GM19351 (cell line): ENCODE measurements around the gene SLF1.
"Not testable (repeated sequence)": the region's sequence is repeated elsewhere in the genome, so short reads cannot be mapped to it uniquely, and the experiment has no call there.

Experiments used
- ATAC-seq: cut with Tn5 transposase; IDR thresholded peaks from one replicate; pipeline ENCODE4 v1.9.1; 2021; ENCODE audit warnings: mild to moderate bottlenecking, moderate library complexity; ENCODE audit not compliant: unreplicated experiment

SLF1 gene

GRCh38 chr5:94618493-94619328 is at the start of gene SLF1, which contains the start of gene KIAA0825:
Gene SLF1 (plus strand): TSS chr5:94618669. CDS start chr5:94628811, 10,142 bp downstream.
Gene KIAA0825 (minus strand): TSS chr5:94618604. CDS start chr5:94537126, 81,478 bp downstream.
- ATAC-seq = peak; percentile 95

- ATAC-seq = no peak
These were observed 47.1 kb upstream of the SLF1 start for GRCh38 chr5:94571415-94571814.

GRCh38 chr5:94573349-94573748 is 45.1 kb upstream of the SLF1 start:
- not testable (repeated sequence) for ATAC-seq

GRCh38 chr5:94575196-94575595 is 43.3 kb upstream of the SLF1 start:
- ATAC-seq = no peak

GRCh38 chr5:94577466-94578245 is 40.8 kb upstream of the SLF1 start:
- peak; percentile 85 for ATAC-seq

- ATAC-seq = no peak
These were observed 23.1 kb upstream of the SLF1 start for GRCh38 chr5:94595281-94595840.

- ATAC-seq = no peak
These were observed 4.9 kb upstream of the SLF1 start for GRCh38 chr5:94613583-94613982.

GRCh38 chr5:94614156-94614805 is 4.2 kb upstream of the SLF1 start:
- no peak for ATAC-seq

- no peak for ATAC-seq
These were observed 2.6 kb upstream of the SLF1 start for GRCh38 chr5:94615862-94616261.

- ATAC-seq = peak; percentile 26
These were observed 408 bp upstream of the SLF1 start for GRCh38 chr5:94618029-94618492.

GRCh38 chr5:94620256-94620655 is 1.8 kb downstream of the SLF1 start:
- ATAC-seq = no peak

GRCh38 chr5:94621763-94622162 is 3.3 kb downstream of the SLF1 start:
- no peak for ATAC-seq

GRCh38 chr5:94623011-94623410 is 4.5 kb downstream of the SLF1 start:
- ATAC-seq = no peak

- no peak for ATAC-seq
These were observed 5.4 kb downstream of the SLF1 start for GRCh38 chr5:94623877-94624276.

GRCh38 chr5:94627191-94627590 is 8.7 kb downstream of the SLF1 start:
- ATAC-seq = no peak

GRCh38 chr5:94632024-94632423 is 13.6 kb downstream of the SLF1 start:
- peak; percentile 99 for ATAC-seq

- no peak for ATAC-seq
These were observed 21.7 kb downstream of the SLF1 start for GRCh38 chr5:94640176-94640575.

- ATAC-seq = no peak
These were observed 26.6 kb downstream of the SLF1 start for GRCh38 chr5:94645053-94645452.

GRCh38 chr5:94646758-94647157 is 28.3 kb downstream of the SLF1 start:
- no peak for ATAC-seq

GRCh38 chr5:94649874-94650273 is 31.4 kb downstream of the SLF1 start:
- no peak for ATAC-seq

GRCh38 chr5:94658272-94658671 is 39.8 kb downstream of the SLF1 start:
- no peak for ATAC-seq
